BJ (cell line): ENCODE data around the gene CST5. TPM values are rescaled to one million over a fixed set of nuclear protein-coding genes. Genes with fewer than 3 reads are reported as not detected.

Experiments
- CTCF ChIA-PET: fragments of 350-600 bp; formaldehyde crosslinking; extraction: SDS; loops from one replicate; lab custom pipeline; 2021; ENCODE audit warnings: antibody characterized with exemption, inconsistent platforms; lab: Yijun Ruan, JAX
- POLR2A ChIA-PET: fragments of 300-600 bp; sonication (Branson Sonifier 250); formaldehyde crosslinking; extraction: SDS; loops from one replicate; lab custom pipeline; 2021; ENCODE audit warnings: antibody characterized with exemption; lab: Charles Lee
- DNase-seq: peaks from one replicate; pipeline ENCODE4 v3.0.0-alpha.2; 2011; ENCODE audit warnings: low read depth
- H3K27me3 ChIP-seq: 2 replicates; pipeline ENCODE4 v1.6.0; 2011; ENCODE audit warnings: low read length; ENCODE audit not compliant: control insufficient read depth, insufficient read depth
- H3K36me3 ChIP-seq: 2 replicates; pipeline ENCODE4 v1.5.1; 2011; ENCODE audit warnings: low read length; ENCODE audit not compliant: control insufficient read depth, insufficient read depth
- H3K4me3 ChIP-seq: 2 replicates; pipeline ENCODE4 v1.5.1; 2011; ENCODE audit warnings: low read depth, mild to moderate bottlenecking, control low read depth, low read length
- polyA plus RNA-seq: library from polyadenylated mRNA; depleted of rRNA; stranded (reverse); fragments of >200 nt; gene quantifications from 2 replicates; pipeline ENCODE4 v1.2.3, GENCODE V29; 2011
- TF ChIP-seq, protein P1 (sequence below): IDR thresholded peaks from 2 replicates; pipeline ENCODE4 v1.5.1; 2011; ENCODE audit warnings: low read depth, mild to moderate bottlenecking, control low read depth, inconsistent platforms, low read length, moderate library complexity; ENCODE audit not compliant: insufficient read depth

Gene CST5
- polyA plus RNA-seq, 1 experiment, result not detected

DNA sequence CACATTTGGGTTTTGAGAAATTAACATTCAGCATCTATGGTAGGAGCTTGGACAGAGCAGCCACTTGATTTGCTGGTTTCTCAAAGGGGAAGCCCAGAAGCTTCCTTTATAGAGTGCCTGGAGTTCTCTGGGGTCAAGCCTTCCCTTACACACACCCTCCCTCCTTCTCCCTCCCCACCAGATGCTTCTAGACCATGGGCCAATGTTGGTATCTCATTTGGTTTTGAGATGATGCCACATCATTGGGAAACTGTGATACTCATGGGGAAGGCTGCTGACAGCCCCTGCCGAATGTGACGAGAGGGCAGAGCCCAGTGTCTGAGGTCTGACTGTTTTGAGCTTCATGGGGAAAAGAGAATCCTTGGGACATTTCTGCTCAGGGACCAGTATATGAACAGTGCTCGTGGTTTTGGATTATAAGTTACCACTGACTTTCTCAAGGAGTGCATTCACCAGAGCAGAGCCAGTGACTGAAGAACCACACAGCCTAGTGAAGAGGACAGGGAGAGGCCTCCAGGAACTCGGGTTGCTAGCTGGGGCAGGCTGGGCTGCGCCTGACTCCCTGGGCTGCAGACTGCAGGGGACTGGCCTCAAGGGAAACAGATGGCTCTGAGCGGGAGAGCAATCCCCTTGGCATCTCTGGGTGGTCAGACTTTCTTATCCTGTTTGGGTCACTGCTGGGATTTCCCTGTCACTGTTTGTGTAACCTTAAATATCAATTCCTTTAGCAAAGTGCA lies 46.4 kb upstream of the CST5 start:
- Histone ChIP-seq H3K27me3 (no peaks in the 10 kb centered on the region), H3K4me3 (no peak overlapping the region), H3K36me3 (no peaks in the 10 kb centered on the region)
- TF ChIP-seq, protein P1, sequence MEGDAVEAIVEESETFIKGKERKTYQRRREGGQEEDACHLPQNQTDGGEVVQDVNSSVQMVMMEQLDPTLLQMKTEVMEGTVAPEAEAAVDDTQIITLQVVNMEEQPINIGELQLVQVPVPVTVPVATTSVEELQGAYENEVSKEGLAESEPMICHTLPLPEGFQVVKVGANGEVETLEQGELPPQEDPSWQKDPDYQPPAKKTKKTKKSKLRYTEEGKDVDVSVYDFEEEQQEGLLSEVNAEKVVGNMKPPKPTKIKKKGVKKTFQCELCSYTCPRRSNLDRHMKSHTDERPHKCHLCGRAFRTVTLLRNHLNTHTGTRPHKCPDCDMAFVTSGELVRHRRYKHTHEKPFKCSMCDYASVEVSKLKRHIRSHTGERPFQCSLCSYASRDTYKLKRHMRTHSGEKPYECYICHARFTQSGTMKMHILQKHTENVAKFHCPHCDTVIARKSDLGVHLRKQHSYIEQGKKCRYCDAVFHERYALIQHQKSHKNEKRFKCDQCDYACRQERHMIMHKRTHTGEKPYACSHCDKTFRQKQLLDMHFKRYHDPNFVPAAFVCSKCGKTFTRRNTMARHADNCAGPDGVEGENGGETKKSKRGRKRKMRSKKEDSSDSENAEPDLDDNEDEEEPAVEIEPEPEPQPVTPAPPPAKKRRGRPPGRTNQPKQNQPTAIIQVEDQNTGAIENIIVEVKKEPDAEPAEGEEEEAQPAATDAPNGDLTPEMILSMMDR, result no peak
- POLR2A ChIA-PET, result no interaction called here
- CTCF ChIA-PET, result interaction anchor here (1.2 to 1.5 kb wide), 2 partner anchors 11 to 18 kb away, joined by 3 to 4 read pairs; no protein-coding TSS in a partner anchor
- no peak for DNase-seq

DNA sequence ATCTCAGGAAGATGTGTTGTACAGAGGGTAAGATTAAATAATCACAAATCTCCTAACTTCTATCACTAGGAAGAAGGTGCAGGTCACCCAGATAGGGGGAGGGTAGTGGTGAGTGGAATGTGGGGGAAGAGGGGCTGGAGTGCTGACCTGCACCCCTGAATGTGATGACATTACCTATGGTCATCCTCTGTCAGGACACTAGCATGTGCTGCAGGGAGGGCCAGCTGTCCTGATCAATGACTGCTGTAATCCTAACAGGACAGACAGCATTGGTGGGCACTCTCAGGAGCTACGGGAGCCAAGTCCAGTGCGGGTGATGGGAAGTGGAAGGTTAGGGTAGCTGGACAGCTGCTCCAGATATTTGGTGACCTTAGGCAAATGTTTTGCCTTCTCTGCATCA lies 45.2 kb upstream of the CST5 start:
- ChIA-PET POLR2A (no interaction called here), CTCF (interaction anchor here (1.1 kb wide), 1 partner anchor 13 kb away, joined by 4 read pairs; no protein-coding TSS in a partner anchor)
- no peak overlapping the region for H3K4me3 ChIP-seq
- no peaks in the 10 kb centered on the region for H3K27me3 ChIP-seq
- TF ChIP-seq, protein P1, result no peak
- no peak for DNase-seq
- no peaks in the 10 kb centered on the region for H3K36me3 ChIP-seq

DNA sequence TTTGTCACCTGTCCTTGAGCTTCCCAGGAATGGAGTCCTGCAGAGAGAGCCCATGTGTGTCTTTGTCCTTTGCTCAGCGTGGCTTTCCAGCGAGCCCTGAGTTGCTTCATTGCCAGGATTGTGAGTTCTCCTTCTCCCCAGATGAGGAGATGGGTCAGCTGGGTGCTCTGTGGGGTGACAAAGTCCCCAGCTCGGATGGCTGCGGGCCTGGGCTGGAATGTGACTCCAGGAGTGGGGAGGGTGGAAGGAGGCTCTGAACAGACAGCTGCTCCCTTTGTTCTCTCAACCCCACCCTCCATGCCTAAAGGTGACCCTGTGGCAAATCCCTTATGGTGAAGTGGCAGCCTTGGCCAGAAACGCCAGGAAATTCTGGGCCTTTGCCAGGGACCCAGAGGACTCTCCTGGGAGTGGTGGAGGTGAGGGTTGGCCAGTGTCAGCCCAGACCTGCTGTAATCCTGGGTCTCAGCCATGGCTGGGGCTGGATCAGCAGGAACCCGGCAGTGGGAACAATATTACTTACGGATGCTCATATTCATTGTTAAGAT lies 44.4 kb upstream of the CST5 start:
- H3K27me3 ChIP-seq, result no peaks in the 10 kb centered on the region
- TF ChIP-seq, protein P1, result no peak
- no peak for DNase-seq
- no peaks in the 10 kb centered on the region for H3K36me3 ChIP-seq
- H3K4me3 ChIP-seq, result no peak overlapping the region
- CTCF ChIA-PET, result interaction anchor here (1.1 kb wide), 1 partner anchor 14 kb away, joined by 4 read pairs; no protein-coding TSS in a partner anchor
- POLR2A ChIA-PET, result no interaction called here

DNA sequence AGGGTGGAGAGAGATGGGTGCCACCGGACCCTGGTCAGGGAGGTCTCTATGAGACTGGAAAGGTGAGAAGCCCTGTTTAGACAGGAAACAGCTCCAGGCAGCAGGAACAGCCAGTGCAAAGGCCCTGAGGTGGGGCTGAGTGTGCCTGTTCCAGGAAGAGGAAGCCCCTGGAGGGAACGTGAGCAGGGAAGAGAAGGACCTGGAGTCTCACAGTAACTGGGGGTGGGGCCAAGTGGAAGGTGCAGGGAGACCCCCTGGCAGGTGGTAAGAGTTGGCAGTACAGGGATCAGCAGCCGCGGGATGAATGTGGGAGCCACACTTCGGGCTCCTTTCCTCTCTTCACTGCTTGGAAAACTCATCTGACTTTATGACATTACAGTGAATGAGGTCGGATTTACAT lies 43.8 kb upstream of the CST5 start:
- H3K36me3 ChIP-seq, result no peaks in the 10 kb centered on the region
- ChIA-PET CTCF (no interaction called here), POLR2A (no interaction called here)
- TF ChIP-seq, protein P1, result no peak
- no peak for DNase-seq
- no peaks in the 10 kb centered on the region for H3K27me3 ChIP-seq
- no peak overlapping the region for H3K4me3 ChIP-seq
